Panc1 (cell line): ENCODE results near the gene TEX22. TPM values are rescaled to one million over a fixed set of nuclear protein-coding genes. Genes with fewer than 3 reads are reported as not detected.

Experiments used
- ATAC-seq: fragments of 200-7000 bp; cut with Tn5 transposase; 2 replicates; pipeline ENCODE4 v1.9.1; 2020; ENCODE audit warnings: mild to moderate bottlenecking, moderate library complexity
- BruUV-seq: library from RNA; stranded (reverse); fragments of 400-500 nt; replicated peaks from 2 replicates; lab custom pipeline; 2021; lab: Mats Ljungman, UMichigan
- CTCF ChIA-PET: fragments of 300-600 bp; sonication (Branson Sonifier 250); formaldehyde crosslinking; loops from one replicate; lab custom pipeline; 2022; ENCODE audit warnings: antibody characterized with exemption; lab: Charles Lee
- POLR2A ChIA-PET: fragments of 300-600 bp; sonication (Branson Sonifier 250); formaldehyde crosslinking; loops from one replicate; lab custom pipeline; 2022; ENCODE audit warnings: antibody characterized with exemption; lab: Charles Lee
- DNase-seq: peaks from one replicate; pipeline ENCODE4 v3.0.0-alpha.2; 2010; ENCODE audit warnings: low read depth, low spot score
- H3K27ac ChIP-seq: 2 replicates; pipeline ENCODE4 v1.5.1; 2011; ENCODE audit warnings: mild to moderate bottlenecking, low read length, inconsistent platforms
- H3K27me3 ChIP-seq: fragments of 200-500 bp; sonication (Bioruptor generic); 2 replicates; pipeline ENCODE4 v1.6.0; 2014; ENCODE audit warnings: low read length, inconsistent platforms; ENCODE audit not compliant: control insufficient read depth, insufficient read depth
- H3K36me3 ChIP-seq: fragments of 200-500 bp; sonication (Bioruptor generic); 2 replicates; pipeline ENCODE4 v1.5.1; 2014; ENCODE audit warnings: inconsistent platforms, mild to moderate bottlenecking, low read length, moderate library complexity; ENCODE audit not compliant: control insufficient read depth, insufficient read depth
- H3K4me1 ChIP-seq: 2 replicates; pipeline ENCODE4 v1.5.1; 2011; ENCODE audit warnings: inconsistent platforms, mild to moderate bottlenecking, low read length, moderate library complexity; ENCODE audit not compliant: control insufficient read depth, insufficient read depth
- H3K4me3 ChIP-seq, 2 experiments: 2 replicates each; pipeline ENCODE4 v1.5.1; 2011 to 2012; ENCODE audit warnings: low read depth in 2 of 2, low read length in 2 of 2, mild to moderate bottlenecking in 2 of 2, inconsistent platforms in 1 of 2, moderate library complexity in 1 of 2
- H3K9me3 ChIP-seq: fragments of 200-500 bp; sonication (Bioruptor generic); 2 replicates; pipeline ENCODE4 v1.5.1; 2014; ENCODE audit warnings: low read depth, mild to moderate bottlenecking, inconsistent platforms, low read length, moderate library complexity; ENCODE audit not compliant: control insufficient read depth, insufficient read depth
- POLR2AphosphoS5 ChIP-seq: IDR thresholded peaks from 2 replicates; pipeline ENCODE4 v1.6.1; 2012; ENCODE audit warnings: mild to moderate bottlenecking, low read depth, low read length, moderate library complexity
- SIN3A ChIP-seq: IDR thresholded peaks from 2 replicates; pipeline ENCODE4 v1.6.1; 2012; ENCODE audit warnings: low read depth, mild to moderate bottlenecking, low read length, moderate library complexity, borderline replicate concordance; ENCODE audit not compliant: insufficient read depth
- TCF7L2 ChIP-seq: IDR thresholded peaks from 2 replicates; pipeline ENCODE4 v1.6.1; 2011; ENCODE audit warnings: mild to moderate bottlenecking, low read depth, low read length, inconsistent platforms
- in situ Hi-C: cut with HindIII; loops from 2 replicates; pipeline ENCODE4 v1.10.0; 2016; ENCODE audit warnings: low sequenced_read_pairs, low pct_unique_long_range_greater_than_20kb
- intact Hi-C: fragments of 100-400 bp; cut with micrococcal nuclease; formaldehyde crosslinking; loops from one replicate; pipeline ENCODE4 v1.10.0; 2022; ENCODE audit not compliant: unreplicated experiment
- total RNA-seq: library from RNA; stranded (reverse); gene quantifications from one replicate; pipeline ENCODE4 v1.2.1, GENCODE V29; 2021; ENCODE audit not compliant: unreplicated experiment
- TF ChIP-seq, protein P1 (sequence below), 2 experiments: IDR thresholded peaks; 2 replicates each; pipeline ENCODE4 v1.6.1; 2011 to 2012; ENCODE audit warnings: low read depth in 2 of 2, control low read depth in 1 of 2, low read length in 1 of 2, mild to moderate bottlenecking in 1 of 2, moderate library complexity in 1 of 2; ENCODE audit not compliant: insufficient read depth in 1 of 2
- TF ChIP-seq, protein P2 (sequence below): fragments of 450-650 bp; IDR thresholded peaks from 2 replicates; pipeline ENCODE4 v1.5.1; 2017; ENCODE audit warnings: mild to moderate bottlenecking

The TEX22 gene
- total RNA-seq, 1 experiment from 2014 or later, result 2.9 TPM

DNA sequence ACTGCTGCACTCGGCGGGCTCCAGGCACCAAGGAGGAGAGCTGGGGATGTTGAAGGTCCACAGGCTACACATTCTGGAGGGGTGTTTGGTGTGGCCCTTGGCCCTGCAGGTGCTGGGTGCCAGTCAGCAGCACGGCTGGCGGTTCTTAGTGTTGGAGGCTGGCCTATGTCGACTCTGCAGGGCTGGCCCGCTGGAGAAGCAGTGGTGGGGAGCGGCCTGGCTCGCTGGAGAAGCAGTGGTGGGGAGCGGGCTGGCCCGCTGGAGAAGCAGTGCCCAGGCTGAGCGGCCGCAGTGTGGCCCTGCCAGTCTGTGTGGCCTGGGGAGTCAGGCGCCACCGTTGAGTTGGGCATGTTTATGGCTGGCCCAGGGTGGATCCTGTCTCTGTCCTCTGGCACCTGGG, 48.6 kb downstream of the TEX22 start:
- H3K27me3 ChIP-seq, result no peaks in the 10 kb centered on the region
- no peak overlapping the region for H3K4me3 ChIP-seq
- H3K9me3 ChIP-seq, result no peaks in the 10 kb centered on the region
- no peak for DNase-seq
- no peaks in the 10 kb centered on the region; the same call in 1 of the 2 replicates for H3K36me3 ChIP-seq
- TF ChIP-seq, protein P1, sequence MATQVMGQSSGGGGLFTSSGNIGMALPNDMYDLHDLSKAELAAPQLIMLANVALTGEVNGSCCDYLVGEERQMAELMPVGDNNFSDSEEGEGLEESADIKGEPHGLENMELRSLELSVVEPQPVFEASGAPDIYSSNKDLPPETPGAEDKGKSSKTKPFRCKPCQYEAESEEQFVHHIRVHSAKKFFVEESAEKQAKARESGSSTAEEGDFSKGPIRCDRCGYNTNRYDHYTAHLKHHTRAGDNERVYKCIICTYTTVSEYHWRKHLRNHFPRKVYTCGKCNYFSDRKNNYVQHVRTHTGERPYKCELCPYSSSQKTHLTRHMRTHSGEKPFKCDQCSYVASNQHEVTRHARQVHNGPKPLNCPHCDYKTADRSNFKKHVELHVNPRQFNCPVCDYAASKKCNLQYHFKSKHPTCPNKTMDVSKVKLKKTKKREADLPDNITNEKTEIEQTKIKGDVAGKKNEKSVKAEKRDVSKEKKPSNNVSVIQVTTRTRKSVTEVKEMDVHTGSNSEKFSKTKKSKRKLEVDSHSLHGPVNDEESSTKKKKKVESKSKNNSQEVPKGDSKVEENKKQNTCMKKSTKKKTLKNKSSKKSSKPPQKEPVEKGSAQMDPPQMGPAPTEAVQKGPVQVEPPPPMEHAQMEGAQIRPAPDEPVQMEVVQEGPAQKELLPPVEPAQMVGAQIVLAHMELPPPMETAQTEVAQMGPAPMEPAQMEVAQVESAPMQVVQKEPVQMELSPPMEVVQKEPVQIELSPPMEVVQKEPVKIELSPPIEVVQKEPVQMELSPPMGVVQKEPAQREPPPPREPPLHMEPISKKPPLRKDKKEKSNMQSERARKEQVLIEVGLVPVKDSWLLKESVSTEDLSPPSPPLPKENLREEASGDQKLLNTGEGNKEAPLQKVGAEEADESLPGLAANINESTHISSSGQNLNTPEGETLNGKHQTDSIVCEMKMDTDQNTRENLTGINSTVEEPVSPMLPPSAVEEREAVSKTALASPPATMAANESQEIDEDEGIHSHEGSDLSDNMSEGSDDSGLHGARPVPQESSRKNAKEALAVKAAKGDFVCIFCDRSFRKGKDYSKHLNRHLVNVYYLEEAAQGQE (IDR thresholded peaks at IDR 0.05; ENCODE audit: insufficient read depth in 1 of 2, low read depth in 2 of 2, low read length in 1 of 2), result no peak
- TF ChIP-seq POLR2AphosphoS5 (no peak), SIN3A (no peak), TCF7L2 (no peak)
- TF ChIP-seq, protein P2, sequence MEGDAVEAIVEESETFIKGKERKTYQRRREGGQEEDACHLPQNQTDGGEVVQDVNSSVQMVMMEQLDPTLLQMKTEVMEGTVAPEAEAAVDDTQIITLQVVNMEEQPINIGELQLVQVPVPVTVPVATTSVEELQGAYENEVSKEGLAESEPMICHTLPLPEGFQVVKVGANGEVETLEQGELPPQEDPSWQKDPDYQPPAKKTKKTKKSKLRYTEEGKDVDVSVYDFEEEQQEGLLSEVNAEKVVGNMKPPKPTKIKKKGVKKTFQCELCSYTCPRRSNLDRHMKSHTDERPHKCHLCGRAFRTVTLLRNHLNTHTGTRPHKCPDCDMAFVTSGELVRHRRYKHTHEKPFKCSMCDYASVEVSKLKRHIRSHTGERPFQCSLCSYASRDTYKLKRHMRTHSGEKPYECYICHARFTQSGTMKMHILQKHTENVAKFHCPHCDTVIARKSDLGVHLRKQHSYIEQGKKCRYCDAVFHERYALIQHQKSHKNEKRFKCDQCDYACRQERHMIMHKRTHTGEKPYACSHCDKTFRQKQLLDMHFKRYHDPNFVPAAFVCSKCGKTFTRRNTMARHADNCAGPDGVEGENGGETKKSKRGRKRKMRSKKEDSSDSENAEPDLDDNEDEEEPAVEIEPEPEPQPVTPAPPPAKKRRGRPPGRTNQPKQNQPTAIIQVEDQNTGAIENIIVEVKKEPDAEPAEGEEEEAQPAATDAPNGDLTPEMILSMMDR, result no peak
- no peak overlapping the region for H3K27ac ChIP-seq
- in situ Hi-C loops, result no loop called here
- H3K4me1 ChIP-seq, result no peaks in the 10 kb centered on the region
- intact Hi-C loops, result no loop called here
- ATAC-seq, result no peak
- ChIA-PET POLR2A (no interaction called here), CTCF (no interaction called here)
- BruUV-seq, result no TSS peak

DNA sequence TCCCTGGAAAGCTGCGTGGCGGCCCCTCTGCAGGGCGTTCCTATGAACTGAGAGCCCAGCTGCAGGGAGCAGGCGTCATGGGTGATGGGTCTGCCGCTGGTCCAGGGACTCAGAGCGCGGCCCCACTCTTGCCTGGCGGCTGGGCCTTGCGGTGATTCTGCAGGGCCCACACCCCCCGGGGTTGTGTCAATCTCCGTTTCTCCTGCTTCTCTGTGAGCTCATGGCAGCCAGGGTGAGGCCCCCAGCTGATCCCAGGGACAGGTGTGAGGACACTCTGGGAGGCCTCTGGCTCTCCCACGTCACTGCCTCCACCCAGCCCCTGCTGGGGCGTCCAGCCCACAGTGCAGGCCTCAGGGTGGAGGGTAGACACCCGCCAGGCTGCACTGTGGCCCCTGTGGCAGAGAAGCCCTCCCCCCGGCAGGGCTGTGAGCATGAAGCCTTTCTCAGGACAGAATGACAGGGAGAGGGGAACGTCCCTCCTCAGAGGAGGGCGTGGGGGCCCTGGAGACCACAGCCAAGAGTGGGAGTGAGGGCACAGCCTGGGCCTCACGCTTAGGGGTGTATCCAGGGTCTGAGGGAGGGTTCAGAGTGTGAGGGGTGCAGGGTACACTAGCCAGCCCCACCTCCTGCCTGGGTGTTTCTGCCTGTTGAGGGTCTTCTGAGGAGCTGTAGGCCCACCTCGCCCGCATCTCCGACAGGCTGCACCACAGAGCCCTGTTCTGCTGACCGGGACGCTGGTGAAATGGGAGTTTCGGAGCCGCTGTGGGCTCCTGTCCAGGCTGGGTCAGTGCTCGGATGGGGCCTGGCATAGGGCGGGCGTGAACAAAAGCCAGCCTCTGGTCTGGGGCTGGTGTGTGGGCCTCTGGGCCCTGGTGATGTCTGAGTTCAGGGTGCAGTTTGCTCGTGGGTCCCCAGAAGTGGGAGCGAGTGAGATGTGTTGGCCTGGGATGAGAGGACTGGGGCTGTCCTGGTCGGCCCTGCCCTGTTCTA, 49.6 kb downstream of the TEX22 start:
- Histone ChIP-seq H3K27ac (no peak overlapping the region; the same call in 1 of the 2 replicates), H3K4me1 (no peaks in the 10 kb centered on the region), H3K27me3 (no peaks in the 10 kb centered on the region), H3K4me3 (no peak overlapping the region), H3K9me3 (no peaks in the 10 kb centered on the region), H3K36me3 (no peaks in the 10 kb centered on the region; the same call in 1 of the 2 replicates)
- ChIA-PET POLR2A (no interaction called here), CTCF (interaction anchor here (0.6 to 0.8 kb wide), 2 partner anchors 10 to 23 kb away, joined by 3 to 4 read pairs; no protein-coding TSS in a partner anchor)
- peak; percentile 33 for ATAC-seq
- in situ Hi-C loops, result no loop called here
- TF ChIP-seq TCF7L2, result no peak
- TF ChIP-seq, protein P2, result no peak
- BruUV-seq, result no TSS peak
- intact Hi-C loops, result no loop called here
- DNase-seq, result no peak
